Neutrophil (primary cell): Measurements from ENCODE around the gene PIK3R5.

Experiments used
- H3K27ac ChIP-seq: fragments of 200-600 bp; sonication (generic); 2 replicates; pipeline ENCODE4 v1.5.1; 2016; ENCODE audit warnings: mild to moderate bottlenecking, moderate library complexity
- H3K27me3 ChIP-seq: fragments of 200-600 bp; sonication (generic); 2 replicates; pipeline ENCODE4 v1.6.0; 2016; ENCODE audit warnings: mild to moderate bottlenecking
- H3K36me3 ChIP-seq: fragments of 200-600 bp; sonication (generic); 2 replicates; pipeline ENCODE4 v1.5.1; 2017
- H3K4me1 ChIP-seq, 2 experiments: fragments of 200-600 bp in 1 of 2; sonication (generic) in 1 of 2; 1 replicate in 1 of 2; 2 replicates in 1 of 2; pipeline versions ENCODE4 v1.5.1 to v1.6.1; 2013 to 2016; ENCODE audit warnings: low read depth in 1 of 2, low read length in 1 of 2, mild to moderate bottlenecking in 1 of 2, moderate library complexity in 1 of 2; ENCODE audit not compliant: control insufficient read depth in 1 of 2, insufficient read depth in 1 of 2
- H3K4me3 ChIP-seq, 2 experiments: fragments of 200-600 bp in 1 of 2; sonication (generic) in 1 of 2; 1 replicate in 1 of 2; 2 replicates in 1 of 2; pipeline ENCODE4 v1.5.1; 2013 to 2016; ENCODE audit warnings: low read depth in 1 of 2, low read length in 1 of 2, mild to moderate bottlenecking in 1 of 2, moderate library complexity in 1 of 2
- H3K9me3 ChIP-seq: fragments of 200-600 bp; sonication (generic); 2 replicates; pipeline ENCODE4 v1.5.1; 2016
- TF ChIP-seq, protein P1 (sequence below): fragments of 200-600 bp; sonication (generic); IDR thresholded peaks from 2 replicates; pipeline ENCODE4 v1.5.1; 2016; ENCODE audit warnings: antibody characterized with exemption

The PIK3R5 gene

DNA sequence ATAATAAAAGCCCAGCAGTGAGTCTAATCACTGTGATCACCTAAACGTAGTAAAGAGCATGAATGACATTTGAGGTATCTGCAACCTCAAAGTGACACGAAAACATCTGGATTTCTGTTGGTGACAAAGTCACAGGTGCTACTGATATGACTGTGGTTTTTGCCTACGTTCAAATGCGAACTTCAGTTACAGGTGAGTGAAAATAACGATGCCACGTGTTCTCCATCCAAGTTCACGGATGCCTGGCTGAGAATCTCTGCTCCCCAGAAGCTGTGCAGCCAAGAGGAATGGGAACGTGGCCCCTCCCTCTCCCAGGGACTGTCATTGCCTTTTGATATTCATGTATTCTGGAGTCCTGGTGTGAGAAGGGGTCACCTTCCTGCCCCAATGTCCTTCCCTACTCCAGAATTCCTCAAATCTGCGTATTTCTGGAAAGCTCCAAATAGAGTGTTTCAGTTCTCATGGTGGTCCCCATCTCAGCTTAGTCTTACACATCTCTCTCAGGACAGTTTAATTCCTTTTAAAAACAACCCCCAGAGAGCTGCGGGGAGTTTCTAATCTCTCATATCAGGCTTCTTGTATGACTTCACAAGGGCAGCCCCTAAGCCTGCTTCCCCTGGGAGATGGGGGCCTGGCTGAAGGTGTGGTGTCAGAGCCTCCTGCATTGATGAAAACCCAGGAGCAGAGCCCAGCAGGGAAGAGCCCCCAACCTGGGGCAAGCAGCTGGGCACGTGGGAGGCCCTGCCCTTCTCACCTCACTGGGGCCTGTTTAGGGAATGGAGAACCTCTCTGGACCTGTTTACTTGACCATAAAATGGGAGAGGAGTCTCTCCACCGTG is 25.8 kb downstream of the PIK3R5 start:
- no peaks in the 10 kb centered on the region for H3K9me3 ChIP-seq
- TF ChIP-seq, protein P1, sequence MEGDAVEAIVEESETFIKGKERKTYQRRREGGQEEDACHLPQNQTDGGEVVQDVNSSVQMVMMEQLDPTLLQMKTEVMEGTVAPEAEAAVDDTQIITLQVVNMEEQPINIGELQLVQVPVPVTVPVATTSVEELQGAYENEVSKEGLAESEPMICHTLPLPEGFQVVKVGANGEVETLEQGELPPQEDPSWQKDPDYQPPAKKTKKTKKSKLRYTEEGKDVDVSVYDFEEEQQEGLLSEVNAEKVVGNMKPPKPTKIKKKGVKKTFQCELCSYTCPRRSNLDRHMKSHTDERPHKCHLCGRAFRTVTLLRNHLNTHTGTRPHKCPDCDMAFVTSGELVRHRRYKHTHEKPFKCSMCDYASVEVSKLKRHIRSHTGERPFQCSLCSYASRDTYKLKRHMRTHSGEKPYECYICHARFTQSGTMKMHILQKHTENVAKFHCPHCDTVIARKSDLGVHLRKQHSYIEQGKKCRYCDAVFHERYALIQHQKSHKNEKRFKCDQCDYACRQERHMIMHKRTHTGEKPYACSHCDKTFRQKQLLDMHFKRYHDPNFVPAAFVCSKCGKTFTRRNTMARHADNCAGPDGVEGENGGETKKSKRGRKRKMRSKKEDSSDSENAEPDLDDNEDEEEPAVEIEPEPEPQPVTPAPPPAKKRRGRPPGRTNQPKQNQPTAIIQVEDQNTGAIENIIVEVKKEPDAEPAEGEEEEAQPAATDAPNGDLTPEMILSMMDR, result no peak
- no peaks in the 10 kb centered on the region for H3K27me3 ChIP-seq
- peaks cover 35% of the 10 kb centered on the region for H3K36me3 ChIP-seq
- H3K4me3 ChIP-seq, result no peak overlapping the region
- H3K4me1 ChIP-seq, result peaks cover 76 to 84% of the 10 kb centered on the region in 2 experiments
- peak overlapping the region; percentile 96 for H3K27ac ChIP-seq

GRCh38 chr17:8938933-8939332 is 26.6 kb downstream of the PIK3R5 start:
- Histone ChIP-seq H3K4me1 (peaks cover 76 to 84% of the 10 kb centered on the region in 2 experiments), H3K27ac (peak overlapping the region; percentile 96), H3K36me3 (peaks cover 30% of the 10 kb centered on the region), H3K27me3 (no peaks in the 10 kb centered on the region), H3K4me3 (no peak overlapping the region), H3K9me3 (no peaks in the 10 kb centered on the region)
- TF ChIP-seq, protein P1, result no peak

GRCh38 chr17:8935191-8935590 is 30.3 kb downstream of the PIK3R5 start:
- TF ChIP-seq, protein P1, result no peak
- H3K27ac ChIP-seq, result peak overlapping the region; percentile 98
- H3K4me1 ChIP-seq, result peaks cover 68 to 77% of the 10 kb centered on the region in 2 experiments
- peaks cover 13% of the 10 kb centered on the region for H3K36me3 ChIP-seq
- peak overlapping the region; percentile 49 to 50 for H3K4me3 ChIP-seq
- H3K27me3 ChIP-seq, result no peaks in the 10 kb centered on the region
- no peaks in the 10 kb centered on the region for H3K9me3 ChIP-seq

DNA sequence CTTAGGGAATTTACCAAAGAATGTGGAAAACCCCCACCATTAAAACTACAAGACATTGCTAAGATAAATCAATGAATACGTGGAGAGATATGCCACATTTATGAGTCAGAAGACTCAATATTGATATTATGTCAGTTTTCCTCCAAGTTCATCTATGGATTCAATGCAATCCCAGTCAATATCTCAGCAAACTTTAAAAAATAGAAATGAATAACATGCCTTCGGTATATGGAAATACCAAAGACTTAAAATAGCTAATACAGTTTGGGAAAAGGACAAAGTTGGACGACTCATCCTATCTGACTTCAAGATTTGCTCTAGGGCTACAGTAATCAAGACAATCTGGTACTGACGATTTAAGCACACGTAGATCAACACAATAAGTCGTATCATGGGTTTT is 31.2 kb downstream of the PIK3R5 start:
- peaks cover 9% of the 10 kb centered on the region for H3K36me3 ChIP-seq
- H3K9me3 ChIP-seq, result no peaks in the 10 kb centered on the region
- TF ChIP-seq, protein P1, result no peak
- peaks cover 64 to 76% of the 10 kb centered on the region in 2 experiments for H3K4me1 ChIP-seq
- peak overlapping the region; percentile 49 to 50 for H3K4me3 ChIP-seq
- H3K27ac ChIP-seq, result peak overlapping the region; percentile 98
- H3K27me3 ChIP-seq, result no peaks in the 10 kb centered on the region

GRCh38 chr17:8930649-8931048 is 34.9 kb downstream of the PIK3R5 start:
- Histone ChIP-seq H3K27me3 (no peaks in the 10 kb centered on the region), H3K4me1 (peaks cover 55 to 67% of the 10 kb centered on the region in 2 experiments), H3K9me3 (no peaks in the 10 kb centered on the region), H3K4me3 (no peak overlapping the region), H3K36me3 (peaks cover 4% of the 10 kb centered on the region), H3K27ac (peak overlapping the region; percentile 65)
- TF ChIP-seq, protein P1, result no peak
